CD8-positive, alpha-beta memory T cell (primary cell): ENCODE results near the gene WDR27. TPM values are rescaled to one million over a fixed set of nuclear protein-coding genes. Genes with fewer than 3 reads are reported as not detected.
A peak's percentile ranks its signal among the peaks of the same experiment; 100 is the strongest.

ENCODE experiments used
- CTCF ChIA-PET: fragments of 350-600 bp; sonication (Branson Sonifier 250); formaldehyde crosslinking; loops from one replicate; lab custom pipeline; 2021; ENCODE audit warnings: antibody characterized with exemption; lab: Charles Lee
- POLR2A ChIA-PET: fragments of 350-600 bp; sonication (Branson Sonifier 250); formaldehyde crosslinking; loops from one replicate; lab custom pipeline; 2021; ENCODE audit warnings: antibody characterized with exemption; lab: Charles Lee
- DNase-seq, 5 donors: peaks; one replicate each; pipeline versions ENCODE4 v3.0.0 to v3.0.0-alpha.2; 2020 to 2022; ENCODE audit warnings: mixed read lengths in 1 of 5
- H3K27ac ChIP-seq: one replicate; pipeline ENCODE4 v1.7.0; 2013; ENCODE audit warnings: low read depth, mild to moderate bottlenecking, low read length, moderate library complexity
- H3K27me3 ChIP-seq: 2 replicates; pipeline ENCODE4 v1.7.0; 2013; ENCODE audit warnings: low read length, mild to moderate bottlenecking; ENCODE audit not compliant: insufficient read depth, poor library complexity, severe bottlenecking
- H3K36me3 ChIP-seq: 2 replicates; pipeline ENCODE4 v1.7.0; 2013; ENCODE audit warnings: mild to moderate bottlenecking, low read length, moderate library complexity; ENCODE audit not compliant: insufficient read depth
- H3K4me1 ChIP-seq: 2 replicates; pipeline ENCODE4 v1.7.0; 2013; ENCODE audit warnings: mild to moderate bottlenecking, low read length, moderate library complexity; ENCODE audit not compliant: insufficient read depth
- H3K4me3 ChIP-seq: 2 replicates; pipeline ENCODE4 v1.7.0; 2013; ENCODE audit warnings: mild to moderate bottlenecking, low read length
- H3K9me3 ChIP-seq: 2 replicates; pipeline ENCODE4 v1.7.0; 2013; ENCODE audit warnings: mild to moderate bottlenecking, low read length
- H3K27ac Mint-ChIP-seq, 8 donors: one replicate each; pipeline ENCODE4 v1.8.0; 2020 to 2021; ENCODE audit warnings: mixed read lengths in 8 of 8, mild to moderate bottlenecking in 6 of 8, inconsistent platforms in 3 of 8, moderate library complexity in 3 of 8
- H3K27me3 Mint-ChIP-seq, 2 donors: one replicate each; pipeline ENCODE4 v1.8.0; 2020 to 2021; ENCODE audit warnings: mixed read lengths in 2 of 2, mild to moderate bottlenecking in 1 of 2, moderate library complexity in 1 of 2
- H3K36me3 Mint-ChIP-seq, 3 donors: one replicate each; pipeline ENCODE4 v1.8.0; 2020 to 2021; ENCODE audit warnings: mixed read lengths in 3 of 3, inconsistent platforms in 1 of 3, mild to moderate bottlenecking in 1 of 3
- H3K4me1 Mint-ChIP-seq, 3 donors: one replicate each; pipeline ENCODE4 v1.8.0; 2020 to 2021; ENCODE audit warnings: mixed read lengths in 3 of 3, inconsistent platforms in 1 of 3, mild to moderate bottlenecking in 1 of 3
- H3K4me3 Mint-ChIP-seq, 7 donors: one replicate each; pipeline ENCODE4 v1.8.0; 2020 to 2021; ENCODE audit warnings: mixed read lengths in 7 of 7, mild to moderate bottlenecking in 6 of 7, moderate library complexity in 4 of 7, inconsistent platforms in 2 of 7
- H3K9me3 Mint-ChIP-seq, 5 donors: one replicate each; pipeline ENCODE4 v1.8.0; 2020 to 2022; ENCODE audit warnings: mixed read lengths in 5 of 5, mild to moderate bottlenecking in 3 of 5, moderate library complexity in 2 of 5, inconsistent platforms in 1 of 5
- polyA plus RNA-seq: library from polyadenylated mRNA; unstranded; fragments of 300-500 nt; fragmentation: Illumina TruSeq; gene quantifications from one replicate; pipeline ENCODE4 v1.2.3, GENCODE V29; 2021
- total RNA-seq, 2 experiments: library from RNA; stranded (reverse); gene quantifications; one replicate each; pipeline ENCODE4 v1.2.3, GENCODE V29; 2021

The WDR27 gene
- total and polyA plus RNA-seq, 3 experiments from 2014 or later = 7.4 to 29.4 (median 24.5) TPM

GRCh38 chr6:169661391-169661756, 40.5 kb downstream of the WDR27 start:
- Mint-ChIP-seq H3K27ac (no peak overlapping the region), H3K4me1 (no peaks in the 10 kb centered on the region), H3K27me3 (no peaks in the 10 kb centered on the region), H3K36me3 (peaks cover 4 to 61% (median 29%) of the 10 kb centered on the region in 3 donors), H3K4me3 (no peak overlapping the region), H3K9me3 (no peaks in the 10 kb centered on the region)
- POLR2A ChIA-PET = no interaction called here
- no peaks in the 10 kb centered on the region for H3K27me3 ChIP-seq
- H3K36me3 ChIP-seq = peaks cover 17% of the 10 kb centered on the region
- H3K9me3 ChIP-seq = no peaks in the 10 kb centered on the region
- no peaks in the 10 kb centered on the region for H3K4me1 ChIP-seq
- no peak overlapping the region for H3K27ac ChIP-seq
- CTCF ChIA-PET = no interaction called here
- DNase-seq = no peak
- H3K4me3 ChIP-seq = no peak overlapping the region

DNA sequence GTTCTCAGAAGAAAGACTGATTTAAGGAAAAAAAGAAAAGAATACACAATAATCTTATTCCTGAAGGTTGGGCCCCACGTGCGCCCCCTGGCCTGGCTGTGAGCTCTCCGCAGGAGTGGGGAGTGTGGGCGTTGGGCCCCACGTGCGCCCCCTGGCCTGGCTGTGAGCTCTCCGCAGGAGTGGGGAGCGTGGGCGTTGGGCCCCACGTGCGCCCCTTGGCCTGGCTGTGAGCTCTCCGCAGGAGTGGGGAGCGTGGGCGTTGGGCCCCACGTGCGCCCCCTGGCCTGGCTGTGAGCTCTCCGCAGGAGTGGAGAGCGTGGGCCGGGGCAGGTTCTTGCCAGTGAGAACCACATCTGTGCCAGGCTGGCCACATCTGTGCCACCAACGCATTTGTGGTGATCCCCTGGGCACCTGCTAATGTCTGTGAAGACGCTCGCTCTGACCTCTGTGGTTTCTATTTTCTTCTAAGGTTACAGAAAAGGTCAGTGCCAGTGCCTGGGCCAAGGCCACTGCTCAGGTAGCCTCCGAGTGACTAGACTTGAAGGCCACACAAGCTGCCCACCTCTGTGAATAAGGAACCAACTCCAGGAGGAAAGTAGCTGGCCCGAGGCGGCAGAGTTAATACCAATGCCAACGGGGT, 41.0 kb downstream of the WDR27 start:
- no peak overlapping the region for H3K27ac ChIP-seq
- ChIA-PET CTCF (no interaction called here), POLR2A (no interaction called here)
- H3K36me3 ChIP-seq = peaks cover 17% of the 10 kb centered on the region
- no peak overlapping the region for H3K27ac Mint-ChIP-seq
- H3K9me3 ChIP-seq = no peaks in the 10 kb centered on the region
- no peak overlapping the region for H3K4me3 ChIP-seq
- no peaks in the 10 kb centered on the region for H3K27me3 ChIP-seq
- DNase-seq = no peak
- no peak overlapping the region for H3K4me3 Mint-ChIP-seq
- H3K36me3 Mint-ChIP-seq = peaks cover 4 to 60% (median 26%) of the 10 kb centered on the region in 3 donors
- no peaks in the 10 kb centered on the region for H3K9me3 Mint-ChIP-seq
- no peaks in the 10 kb centered on the region for H3K4me1 Mint-ChIP-seq
- H3K4me1 ChIP-seq = no peaks in the 10 kb centered on the region
- H3K27me3 Mint-ChIP-seq = no peaks in the 10 kb centered on the region

DNA sequence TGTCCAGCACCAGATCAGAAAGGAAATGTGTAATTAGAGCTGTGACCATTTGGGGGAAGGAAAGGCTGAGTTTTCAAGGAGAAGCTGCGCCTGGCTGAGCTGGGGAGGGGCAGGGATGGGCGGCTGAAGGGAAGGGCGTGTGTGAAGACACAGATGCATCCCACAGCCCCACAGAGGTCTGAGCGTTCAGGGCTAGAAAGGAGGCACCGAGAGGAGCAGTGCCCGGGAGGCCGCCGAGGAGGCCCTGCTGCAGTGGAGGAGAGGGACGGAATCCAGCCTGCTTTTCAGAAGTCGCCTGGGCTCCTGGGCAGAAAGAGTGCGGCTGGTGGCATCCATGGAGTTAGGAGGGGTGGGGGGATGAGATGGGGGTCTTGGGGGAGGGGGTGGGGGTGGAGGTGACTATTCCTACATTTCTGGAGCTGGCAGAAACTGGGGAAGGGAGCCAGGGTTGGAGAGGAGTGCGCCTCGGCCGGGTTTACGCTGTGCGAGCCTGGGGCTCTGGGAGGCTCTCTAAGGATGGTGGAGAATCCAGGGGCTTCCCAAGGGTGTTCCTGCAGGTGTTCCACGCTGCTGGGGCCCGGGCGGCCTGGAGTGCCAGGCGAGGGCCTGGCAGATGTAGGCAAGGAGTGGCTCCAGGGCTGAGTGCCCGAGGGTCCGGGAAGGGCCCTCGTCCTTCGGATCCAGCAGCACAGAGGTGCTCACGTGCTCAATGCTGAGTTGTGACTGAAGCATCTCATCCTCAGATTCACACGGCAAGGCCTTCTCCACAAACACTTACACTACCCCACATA, 41.8 kb downstream of the WDR27 start:
- Histone ChIP-seq H3K36me3 (peaks cover 17% of the 10 kb centered on the region), H3K4me1 (no peaks in the 10 kb centered on the region), H3K27ac (no peak overlapping the region), H3K9me3 (no peaks in the 10 kb centered on the region), H3K4me3 (no peak overlapping the region), H3K27me3 (no peaks in the 10 kb centered on the region)
- CTCF ChIA-PET = no interaction called here
- no peak for DNase-seq
- Mint-ChIP-seq H3K4me3 (no peak overlapping the region), H3K4me1 (peaks cover 4 to 5% (median 5%) of the 10 kb centered on the region in 3 donors), H3K27ac (peak overlapping the region in 2 of 8 donors; percentile 63 to 77), H3K27me3 (no peaks in the 10 kb centered on the region), H3K36me3 (peaks cover 4 to 52% (median 23%) of the 10 kb centered on the region in 3 donors), H3K9me3 (no peaks in the 10 kb centered on the region)
- POLR2A ChIA-PET = no interaction called here

GRCh38 chr6:169657284-169657610, 44.6 kb downstream of the WDR27 start:
- H3K27ac Mint-ChIP-seq = no peak overlapping the region

DNA sequence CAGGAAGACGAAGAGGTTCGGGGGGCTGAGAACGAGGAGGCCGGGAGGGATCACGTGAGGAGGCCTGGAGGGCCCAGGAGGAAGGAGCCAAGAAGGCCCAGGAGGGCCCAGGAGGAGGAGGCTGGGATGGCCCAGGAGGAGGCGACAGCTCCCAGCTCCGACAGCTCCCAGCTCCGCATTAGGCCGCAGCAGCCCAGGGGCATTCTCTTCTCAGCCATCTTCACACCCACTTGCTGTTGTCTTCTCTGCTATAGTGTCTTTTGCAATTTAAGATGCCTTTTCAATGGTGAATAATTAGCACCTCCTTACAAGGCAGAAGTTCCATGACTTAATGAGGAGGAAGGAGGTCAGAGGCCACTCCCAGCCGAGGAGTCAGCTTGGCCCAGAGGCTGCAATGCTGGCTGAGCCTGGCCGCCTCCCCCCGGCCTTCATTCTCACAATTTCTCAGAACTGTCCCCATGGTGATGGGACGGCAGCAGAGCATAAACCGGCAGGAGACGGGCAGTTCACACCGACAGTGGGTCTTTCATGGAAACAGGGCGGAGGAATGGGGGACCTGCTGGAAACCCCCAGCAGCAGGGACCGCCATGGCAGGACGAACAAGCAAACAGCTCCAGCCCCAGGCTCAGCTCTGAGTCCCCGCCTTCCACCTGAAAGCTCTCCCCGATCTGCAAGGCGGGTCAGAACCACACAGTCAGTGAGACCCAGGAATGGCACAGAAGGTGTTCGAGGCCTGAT, 45.1 kb downstream of the WDR27 start:
- H3K9me3 ChIP-seq = no peaks in the 10 kb centered on the region
- no peak overlapping the region for H3K27ac ChIP-seq
- ChIA-PET CTCF (no interaction called here), POLR2A (no interaction called here)
- Mint-ChIP-seq H3K27me3 (no peaks in the 10 kb centered on the region), H3K4me1 (peaks cover 11 to 18% (median 18%) of the 10 kb centered on the region in 3 donors), H3K4me3 (peak overlapping the region in 1 of 7 donors; percentile 66), H3K27ac (no peak overlapping the region), H3K36me3 (peaks cover 4 to 39% (median 8%) of the 10 kb centered on the region in 3 donors), H3K9me3 (no peaks in the 10 kb centered on the region)
- H3K36me3 ChIP-seq = peaks cover 6% of the 10 kb centered on the region
- no peak overlapping the region for H3K4me3 ChIP-seq
- no peak for DNase-seq
- no peaks in the 10 kb centered on the region for H3K27me3 ChIP-seq
- H3K4me1 ChIP-seq = no peaks in the 10 kb centered on the region

More at GRCh38 chr6:169657284-169657610, 44.6 kb downstream of the WDR27 start:
- Histone ChIP-seq H3K4me1 (no peaks in the 10 kb centered on the region), H3K4me3 (no peak overlapping the region), H3K27ac (no peak overlapping the region), H3K36me3 (peaks cover 11% of the 10 kb centered on the region), H3K9me3 (no peaks in the 10 kb centered on the region), H3K27me3 (no peaks in the 10 kb centered on the region)
- H3K36me3 Mint-ChIP-seq = peaks cover 4 to 42% (median 9%) of the 10 kb centered on the region in 3 donors
- H3K4me1 Mint-ChIP-seq = peaks cover 11 to 18% (median 18%) of the 10 kb centered on the region in 3 donors
- ChIA-PET CTCF (no interaction called here), POLR2A (no interaction called here)
- H3K9me3 Mint-ChIP-seq = no peaks in the 10 kb centered on the region
- H3K27me3 Mint-ChIP-seq = no peaks in the 10 kb centered on the region
- no peak overlapping the region for H3K4me3 Mint-ChIP-seq
- DNase-seq = no peak

DNA sequence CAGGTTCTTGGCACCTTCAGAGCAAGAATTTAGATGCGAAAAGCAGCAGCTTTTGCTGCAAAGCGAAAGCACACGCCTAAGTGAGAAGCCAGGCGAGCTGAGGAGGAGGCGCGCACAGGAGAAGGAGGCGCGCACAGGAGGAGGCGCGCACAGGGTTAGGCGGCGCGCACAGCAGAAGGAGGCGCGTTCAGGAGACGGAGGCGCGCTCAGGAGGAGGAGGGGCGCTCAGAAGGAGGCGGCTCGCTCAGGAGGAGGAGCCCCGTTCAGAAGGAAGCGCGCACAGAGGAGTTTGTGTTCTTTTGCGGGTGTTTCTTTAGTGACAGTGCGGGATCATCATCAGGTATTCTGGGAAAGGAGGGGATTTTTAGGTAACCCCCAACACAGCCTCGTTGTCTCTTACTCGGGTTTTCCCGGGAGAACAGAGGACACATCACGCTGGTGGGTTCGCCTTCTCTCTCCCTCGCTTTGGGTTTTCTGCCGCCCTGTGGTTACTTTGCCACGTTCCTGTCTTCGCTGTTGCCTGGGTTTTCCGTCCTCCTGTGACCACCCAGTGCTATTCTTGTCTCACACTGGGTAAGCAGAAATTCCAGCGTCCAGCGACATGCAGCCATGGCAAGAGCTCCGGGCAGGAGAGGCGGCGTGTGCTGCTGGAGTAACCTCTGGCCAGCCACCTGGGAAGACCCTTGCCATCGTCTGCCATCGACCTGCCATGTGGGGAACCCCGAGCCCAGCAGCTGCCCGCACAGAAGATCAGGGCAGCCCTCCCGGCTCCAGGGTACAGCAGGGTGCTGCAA, 47.0 kb downstream of the WDR27 start:
- peak; percentile 60 to 84 (median 75) for DNase-seq
- Mint-ChIP-seq H3K27ac (peak overlapping the region; percentile 64 to 90 (median 88)), H3K9me3 (no peaks in the 10 kb centered on the region), H3K4me1 (peaks cover 11 to 18% (median 18%) of the 10 kb centered on the region in 3 donors), H3K27me3 (no peaks in the 10 kb centered on the region), H3K4me3 (peak overlapping the region; percentile 86 to 95 (median 93)), H3K36me3 (peaks cover 4 to 37% (median 8%) of the 10 kb centered on the region in 3 donors)
- Histone ChIP-seq H3K4me3 (peak overlapping the region; percentile 81), H3K4me1 (no peaks in the 10 kb centered on the region), H3K36me3 (peaks cover 5% of the 10 kb centered on the region), H3K27me3 (no peaks in the 10 kb centered on the region), H3K27ac (no peak overlapping the region), H3K9me3 (no peaks in the 10 kb centered on the region)
- ChIA-PET POLR2A (interaction anchor here (1.0 kb wide), 1 partner anchor 442 kb away, joined by 4 read pairs; no protein-coding TSS in a partner anchor), CTCF (interaction anchor here (0.9 to 1.0 kb wide), 2 partner anchors 8 to 70 kb away, joined by 3 read pairs; partner anchors contain the start of gene PHF10)

- no peak for DNase-seq
- no peaks in the 10 kb centered on the region for H3K27me3 ChIP-seq
- H3K4me3 ChIP-seq = no peak overlapping the region
- H3K27ac ChIP-seq = no peak overlapping the region
- Mint-ChIP-seq H3K27ac (peak overlapping the region in 7 of 8 donors; percentile 35 to 91 (median 84)), H3K27me3 (no peaks in the 10 kb centered on the region), H3K36me3 (peaks cover 0 to 28% (median 4%) of the 10 kb centered on the region in 3 donors), H3K4me1 (peaks cover 11 to 18% (median 18%) of the 10 kb centered on the region in 3 donors), H3K9me3 (no peaks in the 10 kb centered on the region), H3K4me3 (peak overlapping the region in 5 of 7 donors; percentile 7 to 93 (median 86))
- no peaks in the 10 kb centered on the region for H3K9me3 ChIP-seq
- ChIA-PET POLR2A (no interaction called here), CTCF (no interaction called here)
- no peaks in the 10 kb centered on the region for H3K4me1 ChIP-seq
- peaks cover 5% of the 10 kb centered on the region for H3K36me3 ChIP-seq
Observed at GRCh38 chr6:169653691-169654090, 48.1 kb downstream of the WDR27 start.
